Mesothelial cell of epicardium (in vitro differentiated cells): ENCODE results near the gene RIN3. TPM values are rescaled to one million over a fixed set of nuclear protein-coding genes. Genes with fewer than 3 reads are reported as not detected.

Experiments used
- DNase-seq, 2 experiments: peaks; one replicate each; pipeline ENCODE4 v3.0.0; 2021; ENCODE audit warnings: low spot score in 2 of 2; ENCODE audit not compliant: unreplicated experiment in 2 of 2
- H3K27ac Mint-ChIP-seq: 2 replicates; pipeline ENCODE4 v1.8.0; 2021; ENCODE audit warnings: mixed read lengths
- H3K27me3 Mint-ChIP-seq: 2 replicates; pipeline ENCODE4 v1.8.0; 2021; ENCODE audit warnings: low read depth, mixed read lengths
- H3K36me3 Mint-ChIP-seq: 2 replicates; pipeline ENCODE4 v1.8.0; 2021; ENCODE audit warnings: mixed read lengths
- H3K4me1 Mint-ChIP-seq: 2 replicates; pipeline ENCODE4 v1.8.0; 2021; ENCODE audit warnings: mixed read lengths
- H3K4me3 Mint-ChIP-seq: 2 replicates; pipeline ENCODE4 v1.8.0; 2021; ENCODE audit warnings: mild to moderate bottlenecking, moderate library complexity, mixed read lengths
- H3K9me3 Mint-ChIP-seq: 2 replicates; pipeline ENCODE4 v1.8.0; 2021; ENCODE audit warnings: mixed read lengths
- total RNA-seq: library from RNA; stranded (reverse); gene quantifications from 3 replicates; pipeline ENCODE4 v1.2.1, GENCODE V29; 2021
- TF ChIP-seq, protein P1 (sequence below): fragments of 200-600 bp; sonication (generic); IDR thresholded peaks from one replicate; pipeline ENCODE4 v1.5.0; 2021; ENCODE audit warnings: antibody characterized with exemption; ENCODE audit not compliant: unreplicated experiment

The RIN3 gene
- total RNA-seq, 1 donor from 2014 or later = 19.9 TPM

DNA sequence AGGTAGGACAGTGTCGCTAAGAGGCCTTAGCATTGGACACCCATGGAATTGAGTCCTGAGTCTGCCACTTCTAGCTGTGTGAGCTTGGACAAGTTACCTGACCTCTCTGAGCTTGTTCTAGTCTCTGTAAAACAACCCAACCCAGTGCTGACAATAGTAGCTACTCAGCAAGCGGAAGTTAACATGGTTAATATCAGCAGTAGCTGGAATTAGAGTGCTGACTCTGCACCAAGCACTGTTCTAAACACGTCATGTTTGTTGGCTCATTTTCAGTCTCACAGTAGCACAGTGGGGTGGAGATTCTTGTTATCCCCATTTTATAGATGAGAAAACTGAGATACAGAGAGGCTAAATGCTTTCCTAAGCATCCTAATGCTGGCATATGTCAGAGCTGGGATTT, 47.5 kb upstream of the RIN3 start:
- DNase-seq = no peak
- Mint-ChIP-seq H3K9me3 (peaks cover 29% of the 10 kb centered on the region), H3K27ac (no peak overlapping the region), H3K4me3 (no peak overlapping the region), H3K36me3 (no peaks in the 10 kb centered on the region), H3K4me1 (peaks cover 2% of the 10 kb centered on the region), H3K27me3 (no peaks in the 10 kb centered on the region)
- TF ChIP-seq, protein P1, sequence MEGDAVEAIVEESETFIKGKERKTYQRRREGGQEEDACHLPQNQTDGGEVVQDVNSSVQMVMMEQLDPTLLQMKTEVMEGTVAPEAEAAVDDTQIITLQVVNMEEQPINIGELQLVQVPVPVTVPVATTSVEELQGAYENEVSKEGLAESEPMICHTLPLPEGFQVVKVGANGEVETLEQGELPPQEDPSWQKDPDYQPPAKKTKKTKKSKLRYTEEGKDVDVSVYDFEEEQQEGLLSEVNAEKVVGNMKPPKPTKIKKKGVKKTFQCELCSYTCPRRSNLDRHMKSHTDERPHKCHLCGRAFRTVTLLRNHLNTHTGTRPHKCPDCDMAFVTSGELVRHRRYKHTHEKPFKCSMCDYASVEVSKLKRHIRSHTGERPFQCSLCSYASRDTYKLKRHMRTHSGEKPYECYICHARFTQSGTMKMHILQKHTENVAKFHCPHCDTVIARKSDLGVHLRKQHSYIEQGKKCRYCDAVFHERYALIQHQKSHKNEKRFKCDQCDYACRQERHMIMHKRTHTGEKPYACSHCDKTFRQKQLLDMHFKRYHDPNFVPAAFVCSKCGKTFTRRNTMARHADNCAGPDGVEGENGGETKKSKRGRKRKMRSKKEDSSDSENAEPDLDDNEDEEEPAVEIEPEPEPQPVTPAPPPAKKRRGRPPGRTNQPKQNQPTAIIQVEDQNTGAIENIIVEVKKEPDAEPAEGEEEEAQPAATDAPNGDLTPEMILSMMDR = no peak

DNA sequence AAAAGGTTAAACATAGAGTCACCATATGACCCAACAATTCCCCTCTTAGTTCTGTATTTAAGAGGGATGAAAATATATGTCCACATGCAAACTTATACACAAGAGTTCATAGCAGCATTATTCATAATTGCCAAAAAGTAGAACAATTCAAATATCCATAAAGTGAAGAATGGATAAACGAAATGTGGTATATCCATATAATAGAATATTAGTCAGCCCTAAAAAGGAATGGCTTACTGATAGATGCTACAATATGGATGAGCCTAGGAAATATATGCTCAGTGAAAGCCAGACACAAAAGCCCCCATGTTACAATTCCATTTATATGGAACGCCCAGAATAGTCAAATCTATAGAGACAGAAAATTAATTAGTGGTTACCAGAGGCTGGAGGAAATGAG, 44.1 kb upstream of the RIN3 start:
- no peak overlapping the region for H3K27ac Mint-ChIP-seq
- no peaks in the 10 kb centered on the region for H3K36me3 Mint-ChIP-seq
- peaks cover 8% of the 10 kb centered on the region for H3K4me1 Mint-ChIP-seq
- TF ChIP-seq, protein P1 = no peak
- no peak for DNase-seq
- H3K9me3 Mint-ChIP-seq = peaks cover 29% of the 10 kb centered on the region
- no peak overlapping the region for H3K4me3 Mint-ChIP-seq
- H3K27me3 Mint-ChIP-seq = no peaks in the 10 kb centered on the region

DNA sequence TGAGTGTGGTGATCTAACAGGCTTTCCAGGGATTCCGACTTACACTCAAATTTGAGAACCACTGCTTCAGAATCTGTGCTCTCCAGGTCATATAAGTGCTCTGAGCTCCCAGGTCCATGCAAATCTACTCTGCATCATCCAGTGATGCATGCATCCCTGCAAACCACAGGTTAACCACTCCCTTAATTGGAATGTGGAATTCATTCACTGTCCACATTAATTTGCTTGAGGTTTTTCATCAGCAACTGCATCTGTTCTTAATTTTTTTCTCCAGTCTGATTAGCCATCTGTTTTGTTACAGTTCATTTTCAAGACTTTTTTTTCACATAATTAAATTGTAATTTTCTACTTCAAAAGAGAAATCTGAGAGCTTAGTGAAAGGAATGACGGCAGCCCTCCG, 43.4 kb upstream of the RIN3 start:
- no peak overlapping the region for H3K4me3 Mint-ChIP-seq
- DNase-seq = peak in 1 of 2 experiments; percentile 11
- H3K27me3 Mint-ChIP-seq = no peaks in the 10 kb centered on the region
- H3K9me3 Mint-ChIP-seq = peaks cover 29% of the 10 kb centered on the region
- peaks cover 8% of the 10 kb centered on the region for H3K4me1 Mint-ChIP-seq
- H3K36me3 Mint-ChIP-seq = no peaks in the 10 kb centered on the region
- TF ChIP-seq, protein P1 = no peak
- H3K27ac Mint-ChIP-seq = no peak overlapping the region

DNA sequence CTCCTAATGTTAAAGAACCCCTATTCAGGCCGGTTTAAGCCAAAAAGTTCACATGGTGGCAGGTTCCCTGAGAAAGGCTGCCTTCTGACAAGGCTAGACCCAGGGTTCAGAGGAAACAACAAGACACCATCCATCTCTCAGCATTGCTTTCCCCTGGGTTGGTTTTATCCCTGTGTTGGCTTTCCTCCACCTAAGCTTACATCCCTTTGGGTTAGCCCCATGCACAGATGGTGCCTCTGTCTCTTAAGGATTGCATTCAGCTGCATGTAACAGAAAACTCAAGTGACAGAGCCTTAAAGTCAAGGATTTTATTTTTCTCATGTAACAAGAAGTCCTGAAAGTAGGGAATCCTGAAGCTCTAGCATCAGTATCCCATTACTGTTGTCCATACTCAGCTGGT, 42.8 kb upstream of the RIN3 start:
- no peaks in the 10 kb centered on the region for H3K36me3 Mint-ChIP-seq
- no peaks in the 10 kb centered on the region for H3K27me3 Mint-ChIP-seq
- peaks cover 8% of the 10 kb centered on the region for H3K4me1 Mint-ChIP-seq
- DNase-seq = no peak
- H3K9me3 Mint-ChIP-seq = peaks cover 29% of the 10 kb centered on the region
- no peak overlapping the region for H3K4me3 Mint-ChIP-seq
- TF ChIP-seq, protein P1 = no peak
- H3K27ac Mint-ChIP-seq = no peak overlapping the region

DNA sequence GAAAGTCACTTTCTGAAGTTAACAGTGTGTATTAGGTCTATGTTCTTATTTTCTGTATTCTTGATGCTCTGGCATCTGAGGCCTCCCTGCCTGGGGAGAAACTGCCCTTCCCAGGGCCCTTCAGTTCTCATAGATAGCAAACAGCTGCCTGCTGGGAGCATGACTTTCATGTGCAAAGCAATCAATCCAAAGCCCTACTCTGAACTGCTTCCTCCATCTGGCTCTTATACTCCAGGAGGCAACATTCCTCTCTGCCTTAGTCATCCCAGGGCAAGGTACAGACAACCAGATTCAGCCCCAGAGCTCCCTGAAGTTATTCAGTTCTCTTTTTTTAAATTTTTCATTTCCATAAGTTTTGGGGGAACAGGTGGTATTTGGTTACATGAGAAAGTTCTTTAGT, 41.7 kb upstream of the RIN3 start:
- Mint-ChIP-seq H3K27me3 (no peaks in the 10 kb centered on the region), H3K27ac (peak overlapping the region; percentile 39), H3K9me3 (peaks cover 28% of the 10 kb centered on the region), H3K36me3 (no peaks in the 10 kb centered on the region), H3K4me3 (no peak overlapping the region), H3K4me1 (peaks cover 8% of the 10 kb centered on the region)
- TF ChIP-seq, protein P1 = no peak
- peak in 1 of 2 experiments; percentile 36 for DNase-seq

DNA sequence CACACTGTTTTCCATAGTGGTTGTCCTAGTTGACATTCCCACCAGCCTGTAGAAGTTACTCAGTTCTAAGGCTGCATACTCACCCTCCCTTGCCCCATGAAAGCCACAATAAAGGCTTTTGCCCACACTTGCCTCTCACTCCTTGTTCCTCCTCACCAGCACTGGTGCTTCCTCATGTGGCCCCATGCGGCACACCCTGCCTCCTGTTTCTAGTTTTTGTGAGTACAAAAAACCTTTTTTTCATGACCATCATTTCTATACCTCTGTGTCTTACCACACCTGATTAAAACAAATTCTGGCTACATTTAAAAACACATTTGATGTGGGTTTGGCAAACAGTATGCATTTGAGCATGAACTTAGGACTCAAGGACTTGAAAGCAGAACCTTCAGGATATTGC, 40.7 kb upstream of the RIN3 start:
- Mint-ChIP-seq H3K4me3 (no peak overlapping the region), H3K36me3 (no peaks in the 10 kb centered on the region), H3K27me3 (no peaks in the 10 kb centered on the region), H3K4me1 (peaks cover 8% of the 10 kb centered on the region), H3K27ac (no peak overlapping the region), H3K9me3 (peaks cover 20% of the 10 kb centered on the region)
- TF ChIP-seq, protein P1 = no peak
- no peak for DNase-seq
